Measurements from ENCODE around the gene ECHDC3. TPM values are rescaled to one million over a fixed set of nuclear protein-coding genes. Genes with fewer than 3 reads are reported as not detected.

The ECHDC3 gene
- total RNA-seq, 4 donors from 2014 or later, result 137 to 711 (median 391) TPM

- no peak for TF ChIP-seq CTCF (IDR thresholded peaks at IDR 0.05; ENCODE audit: low read depth)
Measured at GRCh38 chr10:11793762-11794479, 51.7 kb downstream of the ECHDC3 start.

- no peak for TF ChIP-seq CTCF (IDR thresholded peaks at IDR 0.05; ENCODE audit: low read depth)
Measured at GRCh38 chr10:11794566-11794965, 52.4 kb downstream of the ECHDC3 start.

- no peak for TF ChIP-seq CTCF (IDR thresholded peaks at IDR 0.05; ENCODE audit: low read depth)
Measured at GRCh38 chr10:11795101-11795920, 53.1 kb downstream of the ECHDC3 start.

- no peak for TF ChIP-seq CTCF (IDR thresholded peaks at IDR 0.05; ENCODE audit: low read depth)
Measured at GRCh38 chr10:11796474-11796873, 54.3 kb downstream of the ECHDC3 start.

GRCh38 chr10:11797281-11797680 is 55.1 kb downstream of the ECHDC3 start:
- no peak for TF ChIP-seq CTCF (IDR thresholded peaks at IDR 0.05; ENCODE audit: low read depth)

GRCh38 chr10:11797847-11798633 is 55.9 kb downstream of the ECHDC3 start:
- no peak for TF ChIP-seq CTCF (IDR thresholded peaks at IDR 0.05; ENCODE audit: low read depth)
